Smooth muscle cell of the brain vasculature (primary cell): ENCODE measurements around the gene CD24.
A peak's percentile ranks its signal among the peaks of the same experiment; 100 is the strongest.

Source experiments
- DNase-seq: peaks from one replicate; pipeline ENCODE4 v3.0.0-alpha.2; 2012; ENCODE audit warnings: low read depth, low spot score

The CD24 gene

DNA sequence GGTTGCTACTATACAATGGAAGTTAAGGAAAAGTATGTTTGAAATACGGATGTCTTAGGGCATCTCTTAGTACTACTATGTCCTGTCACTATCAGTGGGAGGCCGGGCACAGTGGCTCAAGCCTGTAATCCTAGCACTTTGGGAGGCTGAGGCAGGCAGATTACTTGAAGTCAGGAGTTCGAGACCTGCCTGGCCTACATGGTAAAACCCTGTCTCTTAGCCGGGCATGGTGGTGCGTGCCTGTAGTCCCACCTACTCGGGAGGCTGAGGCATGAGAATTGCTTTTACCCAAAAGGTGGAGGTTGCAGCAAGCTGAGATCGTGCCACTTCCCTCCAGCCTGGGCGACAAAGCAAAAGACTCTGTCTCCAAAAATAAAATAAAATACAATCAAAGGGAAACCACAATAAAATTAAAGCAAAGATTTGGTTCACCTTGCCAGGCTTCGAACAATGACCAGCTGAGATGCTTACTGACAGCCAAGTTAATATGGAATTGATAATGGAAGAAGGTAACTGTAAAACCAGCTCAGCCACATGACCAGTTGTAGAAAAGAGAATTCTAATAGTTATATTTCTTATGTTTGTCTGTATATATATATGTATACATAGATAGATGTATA, 6.5 kb downstream of the CD24 start:
- no peak for DNase-seq

DNA sequence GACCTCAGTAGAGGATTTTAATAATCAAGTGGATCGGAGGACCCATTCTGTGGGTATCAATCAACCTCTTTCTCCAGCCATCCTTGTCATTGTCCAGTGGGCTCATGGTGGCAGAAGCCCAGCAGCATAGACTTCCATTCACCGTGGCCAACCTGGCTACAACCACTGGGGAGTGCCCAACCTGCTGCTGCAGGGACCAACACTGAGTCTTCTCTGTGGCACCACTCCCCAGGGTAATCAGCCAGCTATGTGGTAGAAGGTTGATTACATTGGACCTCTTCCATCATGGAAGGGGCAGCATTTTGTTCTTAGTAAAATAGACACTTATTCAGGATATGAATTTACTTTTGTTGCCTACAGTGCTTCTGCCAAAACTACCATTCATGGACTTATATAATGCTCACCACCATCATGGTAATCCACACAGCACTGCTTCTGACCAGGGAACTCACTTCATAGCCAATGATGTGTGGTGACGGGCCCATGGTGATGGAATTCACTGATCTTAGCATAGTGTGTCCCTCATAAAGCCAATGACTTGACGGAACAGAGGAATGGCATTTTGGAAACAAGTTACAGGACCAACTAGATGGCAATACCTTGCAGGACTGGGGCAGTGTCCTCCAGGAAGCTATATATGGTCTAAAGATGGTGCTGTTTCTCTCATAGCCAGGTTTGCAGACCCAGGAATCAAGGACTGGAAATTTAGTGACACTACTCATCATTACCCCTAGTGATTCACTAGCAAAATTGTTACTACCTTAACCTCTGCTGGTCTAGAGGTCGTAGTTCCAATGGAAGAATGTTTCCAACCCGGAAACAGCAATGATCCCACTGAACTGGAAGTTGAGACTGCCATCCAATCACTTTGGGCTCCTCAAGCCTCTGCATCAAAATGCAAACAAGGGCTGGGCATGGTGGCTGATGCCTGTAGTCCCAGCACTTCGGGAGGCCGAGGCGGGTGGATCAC, 7.6 kb downstream of the CD24 start:
- no peak for DNase-seq

DNA sequence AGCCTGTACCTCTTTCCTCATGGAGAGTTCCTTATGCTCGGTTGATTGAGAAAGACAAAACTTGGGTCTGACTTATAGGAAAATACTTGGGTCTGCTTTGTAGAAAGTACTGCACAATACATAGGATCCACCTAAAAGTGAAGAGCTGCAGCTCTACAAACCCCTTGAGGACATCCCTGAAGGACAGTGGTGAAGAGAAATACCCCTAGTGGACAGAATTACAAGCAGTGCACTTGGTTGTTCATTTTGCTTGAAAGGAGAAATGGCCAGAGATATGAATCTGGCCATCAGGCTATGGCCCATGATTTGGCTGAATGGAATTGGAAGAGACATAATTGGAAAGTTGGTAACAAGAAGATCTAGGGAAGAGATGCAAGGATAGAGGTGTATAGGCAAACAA, 8.3 kb downstream of the CD24 start:
- no peak for DNase-seq

DNA sequence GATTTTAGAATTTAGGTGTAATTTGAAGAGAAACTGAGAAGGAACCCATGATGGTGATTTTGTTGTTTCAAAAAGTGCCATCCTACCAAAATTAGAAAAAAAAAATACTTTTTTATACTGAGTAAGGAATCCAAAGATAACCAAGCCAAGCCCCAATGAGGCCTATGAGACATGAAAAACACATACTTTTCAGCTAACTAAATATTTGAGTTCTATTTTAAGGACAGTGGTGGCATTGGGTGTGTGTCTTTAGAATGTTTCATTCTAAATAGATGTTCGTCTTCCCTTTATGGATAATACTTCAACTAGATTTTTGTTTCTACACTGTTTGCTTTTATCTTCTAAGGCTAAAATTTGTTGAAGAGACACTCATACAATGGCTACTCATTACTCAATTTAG, 9.6 kb downstream of the CD24 start:
- no peak for DNase-seq

DNA sequence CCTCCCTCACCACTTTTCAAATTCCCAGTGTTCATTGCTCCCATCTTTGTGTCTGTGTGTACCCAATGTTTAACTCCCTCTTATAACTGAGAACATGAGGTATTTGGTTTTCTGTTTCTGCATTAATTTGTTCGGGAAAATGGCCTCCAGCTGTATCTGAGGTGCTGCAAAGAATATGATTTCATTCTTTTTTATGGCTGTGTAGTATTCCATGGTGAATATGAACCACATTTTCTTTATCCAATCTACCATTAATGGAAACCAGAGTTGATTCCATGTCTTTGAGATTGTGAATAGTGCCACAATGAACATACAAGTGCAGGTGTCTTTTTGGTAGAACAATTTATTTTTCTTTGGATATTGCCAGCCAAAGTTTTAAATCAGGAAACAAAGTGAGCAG, 10.4 kb downstream of the CD24 start:
- no peak for DNase-seq

DNA sequence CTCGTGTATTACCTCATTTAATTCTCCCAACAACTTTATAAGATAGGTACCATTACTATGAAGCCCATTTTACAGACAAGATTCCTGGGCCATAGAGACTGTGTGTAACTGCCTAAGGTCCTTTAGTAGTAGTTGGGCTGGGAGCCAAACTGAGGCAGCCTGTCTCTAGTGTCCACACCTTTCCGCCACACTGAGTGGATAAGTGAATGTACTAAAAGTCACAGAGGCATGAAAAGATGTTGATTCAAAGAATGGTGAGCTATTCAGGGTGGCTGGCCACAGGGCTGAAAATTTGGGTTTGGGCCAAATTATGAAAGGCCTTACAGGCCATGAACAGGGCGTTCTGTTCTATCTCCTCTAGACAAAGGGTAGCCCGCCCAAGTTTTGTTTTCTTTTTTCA, 11.0 kb downstream of the CD24 start:
- DNase-seq = no peak

DNA sequence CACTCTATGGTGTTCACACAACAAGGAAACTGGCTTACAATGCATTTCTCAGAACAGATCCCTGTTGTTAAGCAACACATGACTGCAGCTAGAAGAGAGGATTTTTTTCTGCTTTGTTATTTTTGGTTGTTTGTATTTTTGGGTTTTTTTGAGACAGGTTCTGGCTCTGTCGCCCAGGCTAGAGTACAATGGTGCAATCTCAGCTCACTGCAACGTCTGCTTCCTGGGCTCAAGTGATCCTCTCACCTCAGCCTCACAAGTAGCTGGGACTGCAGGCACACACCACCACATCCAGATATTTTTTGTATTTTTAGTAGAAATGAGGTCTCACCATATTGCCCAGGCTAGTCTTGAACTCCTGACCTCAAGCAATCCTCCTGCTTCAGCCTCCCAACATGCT, 12.7 kb downstream of the CD24 start:
- DNase-seq = no peak

DNA sequence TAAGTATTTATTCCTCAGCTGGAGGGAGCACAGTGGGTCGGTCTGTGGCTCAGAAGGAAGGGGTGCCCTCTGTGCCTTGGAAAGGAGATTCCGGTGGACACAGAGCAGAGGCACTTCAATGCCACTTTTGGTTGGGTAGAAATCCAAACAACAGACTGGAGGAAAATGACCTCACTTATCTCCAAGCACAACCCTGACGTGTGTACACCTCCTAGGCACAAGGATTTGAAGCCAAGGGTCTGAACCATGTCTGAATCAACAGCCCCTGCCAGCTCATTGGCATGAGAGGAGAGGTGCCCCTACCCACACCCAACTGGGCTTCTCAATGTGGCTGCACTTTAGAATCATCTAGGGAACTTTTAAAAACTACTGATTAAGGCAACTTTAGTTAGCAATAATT, 13.4 kb downstream of the CD24 start:
- DNase-seq = no peak

DNA sequence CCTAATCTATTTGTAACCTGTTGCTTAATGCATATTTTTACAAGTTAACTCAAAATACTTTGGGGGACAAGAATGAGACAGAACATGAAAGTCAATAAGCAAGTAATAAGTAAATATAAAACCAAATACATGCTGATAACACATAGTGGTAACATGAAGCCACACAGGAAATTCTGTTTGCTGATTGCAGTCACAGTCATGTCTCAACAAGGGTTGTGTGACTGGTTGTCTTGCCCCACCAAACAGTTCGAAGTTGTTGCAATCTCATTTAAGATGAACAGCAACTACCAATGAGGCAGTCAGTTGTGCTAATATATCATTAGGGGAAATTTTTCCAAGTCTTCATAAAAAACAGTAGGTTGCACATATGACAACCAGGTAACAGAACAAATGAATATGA, 14.5 kb downstream of the CD24 start:
- no peak for DNase-seq

DNA sequence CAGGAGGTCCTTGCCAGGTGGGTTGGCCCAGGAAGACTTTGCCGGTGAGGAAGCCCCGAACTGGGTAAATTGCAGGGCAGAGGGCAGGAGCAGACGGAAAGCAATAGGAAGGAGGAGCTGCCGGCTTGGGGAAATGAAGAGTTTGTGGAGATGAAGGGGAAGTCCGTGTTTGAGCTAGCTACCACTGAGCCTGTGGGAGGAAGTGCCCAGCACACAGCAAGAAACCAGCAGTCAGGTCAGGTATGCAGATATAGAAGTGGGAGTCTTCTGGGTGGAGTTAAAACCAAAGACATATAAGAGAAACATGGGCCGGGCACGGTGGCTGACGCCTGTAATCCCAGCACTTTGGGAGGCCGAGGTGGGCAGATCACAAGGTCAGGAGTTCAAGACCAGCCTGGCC, 34.7 kb downstream of the CD24 start:
- DNase-seq = no peak

DNA sequence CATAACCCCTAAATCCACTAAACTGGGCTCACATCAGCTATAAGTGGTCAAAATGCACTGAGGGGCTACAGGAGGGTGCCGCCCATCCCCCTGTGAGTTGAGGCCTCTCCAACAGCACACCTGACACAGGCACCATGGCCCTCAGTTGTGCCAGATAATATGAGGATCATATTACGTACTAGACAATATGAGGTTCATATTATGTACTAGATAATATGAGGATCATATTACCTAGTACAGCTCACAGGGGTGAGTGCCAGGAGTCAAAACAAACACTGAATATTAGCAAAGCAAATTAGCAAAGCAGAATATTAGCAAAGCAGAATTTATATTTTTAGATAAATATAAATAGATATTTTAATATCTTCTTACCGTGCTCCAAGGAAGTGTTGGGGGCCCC, 35.3 kb downstream of the CD24 start:
- no peak for DNase-seq

DNA sequence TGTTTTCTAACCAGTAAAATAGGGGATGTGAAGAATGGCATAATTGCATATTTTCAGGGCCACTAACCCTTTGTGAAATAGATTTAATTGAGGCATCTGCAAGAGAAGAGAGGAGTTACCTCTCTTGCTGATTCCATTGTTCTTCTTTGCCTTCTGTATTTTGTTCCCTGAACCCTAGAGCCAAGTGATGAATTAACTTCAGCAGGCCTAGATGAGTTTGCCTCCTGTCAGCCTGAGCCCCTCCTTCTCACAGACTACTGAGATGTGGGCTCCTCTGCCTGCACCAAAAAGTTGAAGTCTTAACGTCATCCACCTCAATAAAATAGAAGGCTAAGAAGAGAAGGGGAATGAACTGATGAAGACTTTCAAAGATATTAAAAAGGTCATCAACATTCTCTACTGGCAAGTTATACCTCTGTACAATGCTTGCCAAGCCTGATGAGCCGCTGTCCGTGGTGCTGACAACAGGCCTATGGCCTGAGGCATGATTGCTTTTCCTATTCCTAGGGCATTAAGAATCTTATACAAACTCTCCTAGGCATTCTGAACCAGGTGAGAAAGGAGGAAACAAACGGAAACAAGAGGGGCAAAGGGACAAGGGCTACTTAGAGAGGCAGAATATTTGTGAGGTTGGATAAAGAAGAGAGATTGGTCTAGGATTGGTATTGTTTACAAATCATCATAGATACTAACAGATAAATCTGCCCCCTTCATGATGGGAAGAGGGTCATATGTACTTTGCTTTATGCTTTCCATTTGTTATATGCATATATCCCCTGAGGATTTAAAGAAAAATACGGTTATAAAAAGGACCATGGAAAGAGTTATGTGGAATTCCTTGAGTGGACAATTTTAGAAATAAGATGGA, 46.8 kb downstream of the CD24 start:
- peak; percentile 12 for DNase-seq

DNA sequence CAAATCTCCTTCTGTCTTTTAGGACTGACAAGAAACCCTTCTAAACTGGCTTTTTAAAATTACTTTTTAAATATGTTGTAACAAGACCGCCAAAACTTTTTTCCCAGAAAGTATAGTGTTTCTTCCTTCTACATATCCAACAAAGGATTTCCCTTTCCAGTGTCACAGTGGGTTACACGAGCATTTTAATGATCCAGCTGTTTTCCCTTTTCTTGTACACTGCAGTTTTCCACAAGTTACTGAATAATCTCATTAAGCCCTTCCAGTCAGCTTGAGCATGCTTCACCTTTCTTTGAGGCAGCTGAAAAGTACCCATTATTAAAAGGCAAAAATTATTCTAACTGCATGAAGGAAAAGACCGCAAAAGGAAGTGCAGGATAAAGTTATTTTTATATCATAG, 48.6 kb downstream of the CD24 start:
- no peak for DNase-seq

DNA sequence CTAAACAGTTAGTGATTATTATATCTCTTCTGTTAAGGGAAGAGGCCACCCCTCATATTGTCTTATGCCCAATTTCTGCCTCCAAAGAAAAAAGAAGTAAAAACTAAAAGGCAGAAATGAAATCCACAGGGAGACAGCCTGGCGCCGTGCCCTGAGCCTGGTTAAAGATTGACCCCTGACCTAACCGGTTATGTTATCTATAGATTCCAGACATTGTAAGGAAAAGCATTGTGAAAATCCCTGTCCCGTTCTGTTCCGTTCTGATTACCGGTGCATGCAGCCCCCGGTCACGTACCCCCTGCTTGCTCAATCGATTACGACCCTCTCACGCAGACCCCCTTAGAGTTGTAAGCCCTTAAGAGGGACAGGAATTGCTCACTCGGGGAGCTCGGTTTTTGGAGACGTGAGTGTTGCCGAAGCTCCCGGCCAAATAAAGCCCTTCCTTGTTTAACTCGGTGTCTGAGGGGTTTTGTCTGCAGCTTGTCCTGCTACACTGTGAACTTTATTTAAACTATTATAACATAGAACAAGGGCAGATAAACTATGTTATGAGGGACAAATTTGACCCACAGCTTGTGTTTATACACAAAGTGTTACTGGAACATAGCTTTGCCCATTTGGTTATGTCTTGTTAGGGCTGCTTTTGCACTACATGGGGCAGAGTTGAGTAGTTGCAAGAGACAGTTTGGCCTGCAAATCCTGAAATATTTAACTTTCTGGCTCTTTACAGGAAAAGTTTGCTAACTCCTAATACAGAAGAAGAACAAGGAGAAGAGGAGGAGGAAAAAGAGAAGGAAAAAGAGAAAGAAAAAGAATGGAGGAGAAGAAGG, 49.6 kb downstream of the CD24 start:
- DNase-seq = no peak

DNA sequence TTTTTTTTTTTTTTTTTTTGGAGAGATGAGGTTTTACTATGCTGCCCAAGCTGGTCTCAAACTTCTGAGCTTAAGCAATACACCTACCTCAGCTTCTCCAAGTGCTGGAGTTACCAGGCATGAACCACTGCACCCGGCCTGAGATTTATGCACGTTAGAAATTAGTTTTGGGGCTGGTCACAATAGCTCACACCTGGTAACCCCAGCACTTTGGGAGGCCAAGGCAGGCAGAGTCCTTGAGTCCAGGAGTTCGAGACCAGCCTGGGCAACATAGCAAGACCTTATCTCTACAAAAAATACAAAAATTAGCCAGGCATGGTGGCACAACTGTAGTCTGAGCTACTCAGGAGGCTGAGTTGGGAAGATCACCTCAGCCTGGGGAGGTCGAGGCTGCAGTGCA, 51.9 kb downstream of the CD24 start:
- DNase-seq = no peak
